Neuronal stem cell (in vitro differentiated cells): ENCODE results near the gene CPT1C.

Experiments
- DNase-seq: peaks from one replicate; pipeline ENCODE4 v3.0.0-alpha.2; 2013; ENCODE audit warnings: low spot score
- H2AFZ ChIP-seq: one replicate; pipeline ENCODE4 v1.6.1; 2013; ENCODE audit warnings: mild to moderate bottlenecking, low read length, inconsistent platforms
- H2AK5ac ChIP-seq: 2 replicates; pipeline ENCODE4 v1.6.1; 2013; ENCODE audit warnings: low read depth, mild to moderate bottlenecking, inconsistent platforms, low read length, moderate library complexity, mixed read lengths
- H2BK120ac ChIP-seq: 2 replicates; pipeline ENCODE4 v1.6.1; 2013; ENCODE audit warnings: low read depth, mild to moderate bottlenecking, inconsistent platforms, low read length, moderate library complexity, mixed read lengths
- H2BK12ac ChIP-seq: one replicate; pipeline ENCODE4 v1.6.1; 2013; ENCODE audit warnings: low read length, inconsistent platforms
- H2BK15ac ChIP-seq: 2 replicates; pipeline ENCODE4 v1.6.1; 2013; ENCODE audit warnings: mild to moderate bottlenecking, low read length, inconsistent platforms, mixed read lengths
- H2BK5ac ChIP-seq: one replicate; pipeline ENCODE4 v1.6.1; 2013; ENCODE audit warnings: inconsistent platforms, mild to moderate bottlenecking, low read length, moderate library complexity
- H3K14ac ChIP-seq: one replicate; pipeline ENCODE4 v1.6.1; 2013; ENCODE audit warnings: low read length, inconsistent platforms
- H3K18ac ChIP-seq: 2 replicates; pipeline ENCODE4 v1.6.1; 2013; ENCODE audit warnings: low read length, inconsistent platforms
- H3K23ac ChIP-seq: 2 replicates; pipeline ENCODE4 v1.6.1; 2013; ENCODE audit warnings: low read depth, mild to moderate bottlenecking, mixed read lengths, low read length, inconsistent platforms; ENCODE audit not compliant: poor library complexity
- H3K27ac ChIP-seq: replicated peaks from 3 replicates; pipeline ENCODE4 v1.5.1; 2013; ENCODE audit warnings: low read length, inconsistent platforms
- H3K27me3 ChIP-seq, 3 experiments: 2 replicates each; pipeline ENCODE4 v1.6.1; 2013; ENCODE audit warnings: low read length in 3 of 3, mild to moderate bottlenecking in 2 of 3, inconsistent platforms in 1 of 3, low read depth in 1 of 3, mixed read lengths in 1 of 3, moderate library complexity in 1 of 3; ENCODE audit not compliant: control insufficient read depth in 3 of 3, insufficient read depth in 3 of 3
- H3K36me3 ChIP-seq, 2 donors: replicated peaks in 1 of 2; 2 replicates each; pipeline ENCODE4 v1.6.1; 2013; ENCODE audit warnings: low read length in 2 of 2; ENCODE audit not compliant: control insufficient read depth in 2 of 2, insufficient read depth in 2 of 2
- H3K4ac ChIP-seq: 2 replicates; pipeline ENCODE4 v1.6.1; 2013; ENCODE audit warnings: inconsistent platforms, mild to moderate bottlenecking, low read length, moderate library complexity
- H3K4me1 ChIP-seq, 2 donors: 1 replicate in 1 of 2; 2 replicates in 1 of 2; pipeline ENCODE4 v1.6.1; 2013; ENCODE audit warnings: low read length in 2 of 2, low read depth in 1 of 2; ENCODE audit not compliant: control insufficient read depth in 2 of 2, insufficient read depth in 1 of 2
- H3K4me2 ChIP-seq: one replicate; pipeline ENCODE4 v1.6.1; 2013; ENCODE audit warnings: mild to moderate bottlenecking, low read length, inconsistent platforms; ENCODE audit not compliant: insufficient read depth, poor library complexity, severe bottlenecking
- H3K4me3 ChIP-seq, 2 donors: 2 replicates each; pipeline ENCODE4 v1.5.1; 2013; ENCODE audit warnings: low read length in 2 of 2, mild to moderate bottlenecking in 2 of 2, inconsistent platforms in 1 of 2, moderate library complexity in 1 of 2
- H3K79me1 ChIP-seq: one replicate; pipeline ENCODE4 v1.6.1; 2013; ENCODE audit warnings: low read depth, mild to moderate bottlenecking, inconsistent platforms, low read length, moderate library complexity
- H3K9ac ChIP-seq: one replicate; pipeline ENCODE4 v1.6.1; 2013; ENCODE audit warnings: mild to moderate bottlenecking, low read depth, low read length, inconsistent platforms; ENCODE audit not compliant: poor library complexity
- H3K9me3 ChIP-seq, 2 donors: replicated peaks in 1 of 2; 2 replicates each; pipeline versions ENCODE3 to v1.6.1; 2013; ENCODE audit warnings: low read length in 2 of 2, mild to moderate bottlenecking in 2 of 2, inconsistent platforms in 1 of 2, low read depth in 1 of 2, mixed read lengths in 1 of 2, moderate library complexity in 1 of 2; ENCODE audit not compliant: control insufficient read depth in 2 of 2, insufficient read depth in 1 of 2
- H4K8ac ChIP-seq: one replicate; pipeline ENCODE4 v1.6.1; 2013; ENCODE audit warnings: low read depth, mild to moderate bottlenecking, inconsistent platforms, low read length, moderate library complexity
- H4K91ac ChIP-seq: one replicate; pipeline ENCODE4 v1.6.1; 2013; ENCODE audit warnings: low read length, low read depth, mild to moderate bottlenecking, inconsistent platforms; ENCODE audit not compliant: poor library complexity
- WGBS, 2 donors: extraction: QIAGEN DNeasy Blood & Tissue Kit; methylation state at CpG; one replicate each; pipeline ENCODE4 v1.1.7; 2013; ENCODE audit warnings: missing lambda C conversion rate in 2 of 2, mixed read lengths in 1 of 2; ENCODE audit not compliant: insufficient read length in 2 of 2, insufficient replicate concordance in 1 of 2; ENCODE audit errors: extremely low coverage in 2 of 2; 5-methylcytosine and 5-hydroxymethylcytosine counted together

The CPT1C gene

DNA sequence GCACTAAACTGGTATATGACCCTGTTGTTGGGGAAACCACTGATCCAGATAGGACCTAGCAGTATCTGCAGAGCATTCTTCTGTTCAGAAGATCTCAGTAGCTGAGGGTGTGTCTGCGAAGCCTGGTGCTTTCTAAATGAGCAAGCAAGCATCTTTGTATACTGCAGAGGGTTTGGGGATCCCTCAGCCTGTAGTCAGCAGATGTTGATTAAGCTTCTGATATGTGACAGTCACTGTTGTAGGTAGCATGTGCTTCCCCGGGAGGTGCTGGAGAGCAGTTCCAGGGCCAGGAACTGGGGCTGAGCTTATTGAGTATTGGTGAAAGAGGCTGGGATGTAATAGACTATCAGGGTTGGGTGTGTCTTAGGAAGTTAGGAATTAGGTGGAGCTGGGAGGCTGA is 47.5 kb upstream of the CPT1C start:
- DNase-seq: no peak
- WGBS, 2 donors: no CpG with 5 or more reads among the region's 2 CpGs

DNA sequence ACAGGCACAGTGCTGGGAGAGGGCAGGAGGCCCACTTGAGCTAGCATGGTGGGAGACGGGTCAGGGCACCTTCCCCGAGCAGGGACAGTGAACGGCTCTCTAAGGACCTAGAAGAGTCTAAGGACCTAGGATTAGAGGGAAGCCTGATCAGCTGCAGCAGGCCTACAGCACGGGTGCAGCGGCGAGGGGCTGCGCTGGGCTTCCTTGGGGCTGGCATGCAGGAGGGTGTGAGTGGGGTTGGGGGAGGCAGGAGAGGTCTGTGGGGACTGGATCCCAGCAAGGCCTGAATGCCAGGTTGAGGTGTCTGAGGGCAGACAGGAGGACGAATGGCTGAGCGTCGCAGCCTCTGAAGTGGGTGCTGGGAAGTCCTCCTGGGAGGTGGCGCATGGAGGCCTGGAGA is 45.3 kb upstream of the CPT1C start:
- Histone ChIP-seq H3K18ac (no peak overlapping the region), H3K9me3 (no peaks in the 10 kb centered on the region), H3K4me1 (peaks cover 0 to 14% of the 10 kb centered on the region in 2 donors), H4K8ac (peak overlapping the region; percentile 32), H2BK120ac (no peak overlapping the region), H3K36me3 (peaks cover 42 to 67% of the 10 kb centered on the region in 2 donors), H3K4me3 (no peak overlapping the region), H2BK5ac (no peak overlapping the region), H3K27ac (no peak overlapping the region), H3K79me1 (peaks cover 31% of the 10 kb centered on the region), H3K27me3 (no peaks in the 10 kb centered on the region), H3K4ac (no peak overlapping the region), H2AK5ac (no peak overlapping the region), H3K9ac (no peak overlapping the region), H2BK15ac (no peak overlapping the region), H3K23ac (no peak overlapping the region), H3K4me2 (no peak overlapping the region), H4K91ac (no peak overlapping the region), H2BK12ac (no peak overlapping the region), H3K14ac (no peak overlapping the region), H2AFZ (no peak overlapping the region)
- no CpG with 5 or more reads among the region's 11 CpGs for WGBS, 2 donors
- no peak for DNase-seq

More for the DNA sequence above, 47.5 kb upstream of the CPT1C start:
- no peak overlapping the region for H3K18ac ChIP-seq
- no peak overlapping the region for H2AFZ ChIP-seq
- H2BK15ac ChIP-seq: no peak overlapping the region
- no peak overlapping the region for H2BK120ac ChIP-seq
- peaks cover 2 to 22% of the 10 kb centered on the region in 2 donors for H3K4me1 ChIP-seq
- no peaks in the 10 kb centered on the region for H3K9me3 ChIP-seq
- H2AK5ac ChIP-seq: no peak overlapping the region
- H2BK5ac ChIP-seq: no peak overlapping the region
- no peak overlapping the region for H3K4ac ChIP-seq
- no peak overlapping the region for H3K23ac ChIP-seq
- no peak overlapping the region for H3K27ac ChIP-seq
- H3K4me2 ChIP-seq: no peak overlapping the region
- H2BK12ac ChIP-seq: no peak overlapping the region
- H4K8ac ChIP-seq: no peak overlapping the region
- H3K9ac ChIP-seq: no peak overlapping the region
- H3K14ac ChIP-seq: no peak overlapping the region
- H4K91ac ChIP-seq: no peak overlapping the region
- H3K27me3 ChIP-seq: no peaks in the 10 kb centered on the region
- H3K36me3 ChIP-seq: peaks cover 28 to 47% of the 10 kb centered on the region in 2 donors
- H3K79me1 ChIP-seq: peaks cover 29% of the 10 kb centered on the region
- H3K4me3 ChIP-seq: peak overlapping the region; percentile 35 to 93

DNA sequence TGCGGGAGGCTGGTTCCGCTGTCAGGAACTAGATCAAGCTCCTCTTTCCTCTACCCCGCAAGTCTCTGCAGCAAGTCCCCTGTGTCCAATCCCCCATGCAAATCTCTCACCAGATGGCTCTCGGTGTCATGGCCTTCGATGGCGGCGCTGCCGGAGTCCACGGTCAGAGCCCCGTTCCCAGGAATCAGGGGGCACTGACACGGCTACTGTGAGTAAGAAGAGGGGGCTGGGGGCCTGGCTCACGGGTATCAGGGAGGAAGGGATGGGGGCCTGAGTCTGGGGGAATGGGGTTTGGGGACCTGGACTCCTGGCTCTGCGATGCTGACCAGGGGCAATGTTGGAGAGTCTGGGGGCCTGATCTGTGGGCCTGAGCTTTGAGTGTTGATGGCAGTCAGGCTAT is 44.9 kb upstream of the CPT1C start:
- Histone ChIP-seq H2BK15ac (no peak overlapping the region), H4K91ac (no peak overlapping the region), H2BK120ac (no peak overlapping the region), H4K8ac (no peak overlapping the region), H3K9ac (no peak overlapping the region), H3K14ac (no peak overlapping the region), H3K9me3 (no peaks in the 10 kb centered on the region), H3K4ac (no peak overlapping the region), H2AK5ac (no peak overlapping the region), H2BK12ac (no peak overlapping the region), H3K4me3 (no peak overlapping the region), H2AFZ (no peak overlapping the region), H3K4me1 (peaks cover 0 to 11% of the 10 kb centered on the region in 2 donors), H2BK5ac (no peak overlapping the region), H3K18ac (no peak overlapping the region), H3K36me3 (peaks cover 44 to 69% of the 10 kb centered on the region in 2 donors), H3K27ac (no peak overlapping the region), H3K27me3 (no peaks in the 10 kb centered on the region), H3K23ac (no peak overlapping the region), H3K79me1 (peaks cover 32% of the 10 kb centered on the region), H3K4me2 (no peak overlapping the region)
- no CpG with 5 or more reads among the region's 13 CpGs for WGBS, 2 donors
- DNase-seq: no peak

DNA sequence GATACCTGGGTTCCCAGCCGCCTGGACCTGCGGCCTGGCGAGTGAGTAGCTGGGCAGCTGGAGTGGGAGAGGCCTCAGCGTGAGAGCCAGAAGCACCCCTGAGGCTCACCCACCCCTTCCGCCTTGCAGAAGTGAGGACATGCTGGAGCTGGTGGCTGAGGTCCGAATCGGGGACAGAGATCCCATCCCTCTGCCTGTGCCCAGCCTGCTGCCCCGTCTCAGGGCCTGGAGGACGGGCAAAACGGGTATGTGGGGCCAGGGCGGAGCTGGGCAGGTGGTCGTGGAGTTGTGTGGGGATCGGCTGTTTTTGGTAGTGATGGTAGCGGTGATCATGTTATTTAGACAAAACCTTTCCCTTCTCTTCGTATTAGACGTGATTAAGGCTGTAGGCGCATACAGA is 44.3 kb upstream of the CPT1C start:
- H3K4me2 ChIP-seq: no peak overlapping the region
- no peak for DNase-seq
- H4K91ac ChIP-seq: no peak overlapping the region
- no peak overlapping the region for H2AK5ac ChIP-seq
- no peak overlapping the region for H2AFZ ChIP-seq
- H3K23ac ChIP-seq: peak overlapping the region; percentile 81
- no peak overlapping the region for H3K14ac ChIP-seq
- H3K9ac ChIP-seq: no peak overlapping the region
- H3K36me3 ChIP-seq: peaks cover 45 to 73% of the 10 kb centered on the region in 2 donors
- H3K27me3 ChIP-seq: no peaks in the 10 kb centered on the region
- H3K4me1 ChIP-seq: peaks cover 0 to 6% of the 10 kb centered on the region in 2 donors
- no peak overlapping the region for H3K27ac ChIP-seq
- H3K4ac ChIP-seq: no peak overlapping the region
- no peak overlapping the region for H3K18ac ChIP-seq
- H3K4me3 ChIP-seq: no peak overlapping the region
- no peak overlapping the region for H2BK12ac ChIP-seq
- no peak overlapping the region for H2BK15ac ChIP-seq
- WGBS, 2 donors: no CpG with 5 or more reads among the region's 17 CpGs
- no peak overlapping the region for H2BK5ac ChIP-seq
- no peaks in the 10 kb centered on the region for H3K9me3 ChIP-seq
- no peak overlapping the region for H4K8ac ChIP-seq
- peaks cover 32% of the 10 kb centered on the region for H3K79me1 ChIP-seq
- H2BK120ac ChIP-seq: no peak overlapping the region
